ENCODE results near the gene KCND3. TPM values are rescaled to one million over a fixed set of nuclear protein-coding genes. Genes with fewer than 3 reads are reported as not detected.
A peak's percentile ranks its signal among the peaks of the same experiment; 100 is the strongest.

KCND3 gene
- polyA plus RNA-seq, 1 donor (not counting 4 experiments of a cell fraction or from before 2014, with no cell fraction given) = 0.21 TPM

DNA sequence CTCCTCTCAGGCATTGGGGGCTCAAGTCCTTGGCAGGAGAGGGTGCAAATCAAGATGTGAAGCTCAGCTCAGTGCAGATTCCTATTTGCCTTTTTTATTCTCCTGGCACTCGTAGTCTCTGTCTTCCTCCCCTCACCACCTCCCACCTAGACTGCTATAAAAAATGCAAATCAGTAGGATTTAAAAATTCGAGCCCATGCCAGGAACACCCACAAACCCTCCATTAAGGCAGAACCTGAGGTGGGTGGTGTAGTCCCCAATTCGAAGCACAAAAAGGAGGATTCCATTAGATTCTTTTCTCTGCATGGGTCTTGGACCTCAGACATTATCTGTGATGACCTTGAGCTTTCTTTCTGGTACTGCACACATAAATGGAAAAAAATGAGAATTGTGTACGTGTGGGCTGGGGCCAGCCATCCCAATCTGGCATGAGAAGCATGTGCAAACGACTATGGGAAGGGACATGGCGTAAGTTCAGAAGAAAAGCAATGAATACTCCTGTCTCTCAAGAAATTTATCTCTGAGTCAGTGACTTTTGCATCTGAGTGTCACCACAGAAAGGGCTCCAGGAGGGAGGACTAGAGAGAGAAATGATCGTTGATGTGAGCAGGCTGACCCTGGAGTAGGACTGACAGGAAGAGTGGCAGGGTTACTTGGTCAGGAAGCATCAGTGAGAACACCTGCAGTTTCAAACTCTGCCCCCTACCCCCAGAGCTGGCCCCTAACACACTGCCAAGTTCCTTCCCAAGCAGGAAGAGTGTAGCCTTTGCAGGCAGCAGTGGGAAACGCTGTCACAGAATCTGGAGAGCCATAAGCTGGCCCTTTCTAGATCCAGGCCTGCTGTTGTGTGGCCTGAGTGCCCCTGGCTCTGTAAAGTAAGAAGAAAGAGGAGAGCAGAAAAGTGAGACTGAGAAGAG is 252.0 kb downstream of the KCND3 start:
- dilution Hi-C loops (cut with MboI; ENCODE audit: extremely low pct_ligation_motif_present, low sequenced_read_pairs) = no loop called here
- Histone ChIP-seq H4K20me1 (ENCODE audit: control insufficient read depth, extremely low read depth, insufficient read depth, low read length) (no peaks in the 10 kb centered on the region), H3K4me1 (ENCODE audit: control insufficient read depth, extremely low read depth, insufficient read depth, low read length) (peaks cover 27% of the 10 kb centered on the region), H3K4me2 (ENCODE audit: control insufficient read depth, extremely low read depth, insufficient read depth, low read depth, low read length) (peak overlapping the region; percentile 94), H3K4me3 (ENCODE audit: control insufficient read depth in 2 of 3, extremely low read depth in 1 of 3, insufficient read depth in 2 of 3, low read depth in 1 of 3, low read length in 3 of 3) (peak overlapping the region; percentile 61 to 88 (median 82)), H3K9me1 (ENCODE audit: control insufficient read depth, extremely low read depth, insufficient read depth, low read length) (no peaks in the 10 kb centered on the region), H3K9me3 (ENCODE audit: control insufficient read depth, low read depth, low read length) (no peaks in the 10 kb centered on the region), H3K9ac (ENCODE audit: control insufficient read depth, extremely low read depth, insufficient read depth, low read length) (peak overlapping the region; percentile 83), H3K27ac (ENCODE audit: control insufficient read depth, insufficient read depth, low read length) (no peak overlapping the region), H3K36me3 (ENCODE audit: control insufficient read depth in 2 of 2, extremely low read depth in 1 of 2, insufficient read depth in 2 of 2, low read length in 2 of 2) (no peaks in the 10 kb centered on the region), H3K79me2 (ENCODE audit: control insufficient read depth, insufficient read depth, low read length) (no peaks in the 10 kb centered on the region), H2AFZ (ENCODE audit: control insufficient read depth, low read length) (no peak overlapping the region), H3K27me3 (ENCODE audit: control insufficient read depth, extremely low read depth, insufficient read depth, low read length) (peaks cover 8% of the 10 kb centered on the region)
- DNase-seq (ENCODE audit: low read depth, low spot score) (no peak), FAIRE-seq (no peak)
- TF ChIP-seq CTCF (optimal IDR thresholded peaks at IDR 0.05 in 1 of 3, IDR thresholded peaks at IDR 0.05 in 1 of 3, conservative IDR thresholded peaks at IDR 0.05 in 1 of 3; ENCODE audit: extremely low read depth in 1 of 3, insufficient read depth in 2 of 3, low read length in 3 of 3) (no peak), EZH2 (IDR thresholded peaks at IDR 0.05; ENCODE audit: low read length) (no peak)

DNA sequence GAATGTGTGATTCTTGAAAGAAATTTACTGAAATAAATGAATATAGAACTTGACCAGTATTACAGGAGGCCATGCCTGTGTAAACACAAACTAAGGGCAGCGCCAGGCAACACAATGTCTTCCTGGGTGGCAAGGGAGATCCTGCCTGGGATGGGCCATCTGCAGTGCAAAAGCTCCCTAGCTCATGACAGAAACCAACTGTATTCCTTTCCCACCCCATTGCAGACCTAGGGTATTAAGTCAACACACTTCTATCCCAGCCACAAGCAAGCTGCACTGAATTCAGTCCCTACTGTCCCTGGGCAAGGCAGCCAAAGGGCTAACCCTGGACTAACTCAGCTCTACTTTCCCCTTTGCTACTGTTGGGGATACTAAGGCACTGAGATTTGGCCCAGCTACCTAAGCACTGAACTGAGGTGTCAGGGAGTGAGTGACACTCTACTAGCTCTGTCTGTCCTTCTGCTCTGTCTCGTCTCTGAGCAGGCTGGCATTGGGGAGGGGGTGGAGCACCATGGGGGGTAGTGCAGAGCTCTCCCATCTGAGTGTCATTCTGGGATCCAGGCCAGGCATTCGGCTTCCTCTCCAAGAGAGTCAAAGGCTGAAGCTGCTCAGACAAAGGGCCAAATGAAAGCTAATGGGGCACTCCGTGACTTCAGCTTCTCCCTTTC is 252.8 kb downstream of the KCND3 start:
- Histone ChIP-seq H3K4me3 (ENCODE audit: control insufficient read depth in 2 of 3, extremely low read depth in 1 of 3, insufficient read depth in 2 of 3, low read depth in 1 of 3, low read length in 3 of 3) (no peak overlapping the region), H4K20me1 (ENCODE audit: control insufficient read depth, extremely low read depth, insufficient read depth, low read length) (no peaks in the 10 kb centered on the region), H3K9me1 (ENCODE audit: control insufficient read depth, extremely low read depth, insufficient read depth, low read length) (no peaks in the 10 kb centered on the region), H3K4me2 (ENCODE audit: control insufficient read depth, extremely low read depth, insufficient read depth, low read depth, low read length) (no peak overlapping the region), H3K27me3 (ENCODE audit: control insufficient read depth, extremely low read depth, insufficient read depth, low read length) (peaks cover 7% of the 10 kb centered on the region), H3K4me1 (ENCODE audit: control insufficient read depth, extremely low read depth, insufficient read depth, low read length) (peaks cover 27% of the 10 kb centered on the region), H3K9ac (ENCODE audit: control insufficient read depth, extremely low read depth, insufficient read depth, low read length) (no peak overlapping the region), H2AFZ (ENCODE audit: control insufficient read depth, low read length) (no peak overlapping the region), H3K36me3 (ENCODE audit: control insufficient read depth in 2 of 2, extremely low read depth in 1 of 2, insufficient read depth in 2 of 2, low read length in 2 of 2) (no peaks in the 10 kb centered on the region), H3K27ac (ENCODE audit: control insufficient read depth, insufficient read depth, low read length) (no peak overlapping the region), H3K79me2 (ENCODE audit: control insufficient read depth, insufficient read depth, low read length) (no peaks in the 10 kb centered on the region), H3K9me3 (ENCODE audit: control insufficient read depth, low read depth, low read length) (no peaks in the 10 kb centered on the region)
- FAIRE-seq (no peak), DNase-seq (ENCODE audit: low read depth, low spot score) (no peak)
- dilution Hi-C loops (cut with MboI; ENCODE audit: extremely low pct_ligation_motif_present, low sequenced_read_pairs) = no loop called here
- no peak for TF ChIP-seq EZH2 (IDR thresholded peaks at IDR 0.05; ENCODE audit: low read length)

Data from keratinocyte (primary cell).